Heart right ventricle (tissue), 16 donors: ENCODE results near the gene WDSUB1. TPM values are rescaled to one million over a fixed set of nuclear protein-coding genes. Genes with fewer than 3 reads are reported as not detected.

Experiments used
- ATAC-seq, 8 donors: fragments of 200-7000 bp; cut with Tn5 transposase; one replicate each; pipeline ENCODE4 v1.9.1; 2020; ENCODE audit warnings: mild to moderate bottlenecking in 8 of 8, moderate library complexity in 8 of 8, moderate number of reproducible peaks in 1 of 8
- DNase-seq, 2 donors: peaks; one replicate each; pipeline ENCODE4 v3.0.0-alpha.2; 2020
- H3K27ac ChIP-seq, 10 donors: fragments of 200-600 bp; sonication (generic) in 2 of 10; one replicate each; pipeline versions ENCODE4 v1.5.0 to v1.8.0; 2020 to 2022; ENCODE audit warnings: mild to moderate bottlenecking in 3 of 10
- H3K27me3 ChIP-seq, 7 donors: fragments of 200-600 bp; one replicate each; pipeline ENCODE4 v1.8.0; 2021 to 2022; ENCODE audit warnings: mild to moderate bottlenecking in 2 of 7
- H3K36me3 ChIP-seq, 9 donors: fragments of 200-600 bp; sonication (generic) in 1 of 9; one replicate each; pipeline versions ENCODE4 v1.5.0 to v1.8.0; 2020 to 2022; ENCODE audit warnings: mild to moderate bottlenecking in 2 of 9
- H3K4me1 ChIP-seq, 9 donors: fragments of 200-600 bp; sonication (generic) in 1 of 9; one replicate each; pipeline versions ENCODE4 v1.5.0 to v1.8.0; 2020 to 2022; ENCODE audit warnings: mild to moderate bottlenecking in 4 of 9
- H3K4me3 ChIP-seq, 10 donors: fragments of 200-600 bp; sonication (generic) in 2 of 10; one replicate each; pipeline versions ENCODE4 v1.5.0 to v1.8.0; 2020 to 2022; ENCODE audit warnings: mild to moderate bottlenecking in 7 of 10, moderate library complexity in 2 of 10
- H3K9me3 ChIP-seq, 11 donors: fragments of 200-600 bp in 10 of 11; sonication (generic) in 2 of 11; one replicate each; pipeline versions ENCODE4 v1.5.0 to v1.8.0; 2013 to 2022; ENCODE audit warnings: mild to moderate bottlenecking in 2 of 11, control low read depth in 1 of 11, moderate library complexity in 1 of 11
- CTCF ChIP-seq, 9 donors: fragments of 200-600 bp; sonication (generic) in 2 of 9; IDR thresholded peaks; one replicate each; pipeline versions ENCODE4 v1.5.0 to v1.8.0; 2021 to 2022; ENCODE audit warnings: antibody characterized with exemption in 9 of 9, mild to moderate bottlenecking in 5 of 9, moderate library complexity in 1 of 9
- WGBS, 2 donors: extraction: QIAGEN DNeasy Blood & Tissue Kit; methylation state at CpG; one replicate each; pipeline ENCODE4 v1.1.7; 2013; ENCODE audit warnings: inconsistent platforms in 1 of 2; 5-methylcytosine and 5-hydroxymethylcytosine counted together
- intact Hi-C, 10 donors: fragments of 100-400 bp; cut with DNase I; formaldehyde crosslinking; loops; one replicate each; pipeline versions ENCODE4 v1.11.1 to v1.14.2; 2022
- polyA plus RNA-seq, 2 donors: library from polyadenylated mRNA; stranded (reverse); fragments of 200-250 nt; gene quantifications; one replicate each; pipeline ENCODE4 v1.2.3, GENCODE V29; 2013
- total RNA-seq, 10 donors: library from RNA; stranded (reverse); fragmentation: NEBNext Ultra II Directional in 3 of 10; extraction: Animal tissue kit (Norgen Biotek cat#: 25700) in 3 of 10; gene quantifications; one replicate each; pipeline versions ENCODE4 v1.2.1 to v1.2.4, GENCODE V29; 2021 to 2023
- donor health status: Arrhythmogenic right ventricular cardiomyopathy.
- donor health status: ischemic (EF 13 %, LVEDD 7.1; RV severe dilation, severe dysfunction).
- donor health status: healthy with polysubstance abuse.
- donor health status: DM: no; HTN: yes; CAD: no.
- donor health status: DM: no; HTN: no; CAD: no.
- donor health status: ischemic (EF 25% LVEDD 6.9; RV normal size, moderate dysfunction).
- donor health status: ischemic (EF 25% LVEDD 5.7; RV mildly dilated, moderate dysfunction).
- donor health status: healthy.
- donor health status: DM: yes; HTN: yes; CAD: no.
- donor health status: Ischemic cardiomyopathy.
- donor health status: ischemic (EF 35%, LVEDD 5.7; RV mildly dilated, moderate dysfunction).
- donor health status: nonischemic (EF 11% LVEDD 7.7; RV severe dilation, severe dysfunction).
- donor health status: DM: yes; HTN: yes; CAD: no.
- donor health status: PGD.
- donor health status: ischemic (EF 29% LVEDD 5.4; RV normal size, mild dysfunction).
- donor health status: nonischemic (EF 23%, LVEDD 6.1; RV moderate dilation, normal function).

Gene WDSUB1
- total and polyA plus RNA-seq, 12 donors, result 4.3 to 13.8 (median 9.3) TPM

DNA sequence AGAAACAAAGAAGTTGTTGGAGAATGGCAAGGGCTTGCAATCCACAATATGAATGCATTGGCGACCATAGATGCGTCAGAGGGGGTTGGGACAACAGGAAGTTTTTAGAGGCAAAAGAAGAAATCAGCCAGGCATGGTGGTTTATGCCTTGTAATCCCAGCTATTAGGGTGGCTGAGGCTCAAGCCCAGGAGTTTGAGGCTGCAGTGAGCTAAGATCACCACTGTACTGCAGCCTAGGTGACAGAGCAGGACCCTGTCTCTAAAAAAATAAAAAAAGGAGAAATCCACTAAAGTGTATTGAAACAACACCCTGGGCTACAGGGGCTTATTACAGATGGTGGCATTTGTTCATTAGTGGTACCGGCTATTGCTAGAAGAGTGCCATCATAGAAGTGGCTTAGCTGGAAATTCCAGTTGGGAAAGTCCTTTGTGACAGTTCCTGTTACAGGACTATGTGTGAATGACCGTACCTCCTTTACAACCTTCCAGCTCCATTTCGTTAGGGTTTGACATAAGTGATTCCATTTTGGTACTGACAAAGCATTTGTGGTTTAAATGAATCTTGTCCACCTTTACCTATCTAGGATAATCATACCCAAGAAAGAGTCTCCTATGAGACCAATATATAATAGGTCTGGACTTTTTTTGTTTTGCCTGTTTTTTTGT, 10.7 kb upstream of the WDSUB1 start:
- no peak overlapping the region for H3K4me3 ChIP-seq
- 95 to 96% methylated on average over 5 of the region's 5 CpGs for WGBS, 2 donors
- no peaks in the 10 kb centered on the region for H3K36me3 ChIP-seq
- no peaks in the 10 kb centered on the region for H3K4me1 ChIP-seq
- intact Hi-C loops, result no loop called here
- no peaks in the 10 kb centered on the region for H3K27me3 ChIP-seq
- H3K27ac ChIP-seq, result no peak overlapping the region
- TF ChIP-seq CTCF (IDR thresholded peaks at IDR 0.05), result no peak
- ATAC-seq (no peak), DNase-seq (no peak)
- H3K9me3 ChIP-seq, result no peaks in the 10 kb centered on the region

DNA sequence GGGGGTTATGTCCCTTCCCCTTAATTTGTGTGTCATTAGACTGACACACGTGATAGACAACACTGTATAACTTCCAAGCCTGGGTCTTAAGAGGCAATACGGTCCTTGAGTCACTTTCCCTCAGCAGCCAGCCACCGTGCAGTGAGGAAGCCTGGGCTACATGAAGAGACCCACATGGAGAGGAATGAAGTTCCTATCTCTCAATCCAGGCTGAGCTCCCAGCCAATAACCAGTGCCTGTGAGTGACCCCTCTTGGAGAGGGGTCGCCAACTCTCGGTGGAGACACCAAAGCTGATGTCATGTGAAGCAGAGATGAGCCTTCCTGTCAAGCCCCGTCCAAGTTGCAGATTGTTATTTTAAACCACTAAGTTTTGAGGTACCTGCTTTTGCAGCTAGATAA, 5.7 kb upstream of the WDSUB1 start:
- no peaks in the 10 kb centered on the region for H3K9me3 ChIP-seq
- H3K27ac ChIP-seq, result no peak overlapping the region
- intact Hi-C loops, result no loop called here
- no peaks in the 10 kb centered on the region for H3K36me3 ChIP-seq
- ATAC-seq, result no peak
- WGBS, 2 donors, result 59 to 62% methylated on average over 6 of the region's 6 CpGs
- no peak overlapping the region for H3K4me3 ChIP-seq
- H3K4me1 ChIP-seq, result peaks cover 0 to 14% (median 6%) of the 10 kb centered on the region in 9 donors
- no peaks in the 10 kb centered on the region for H3K27me3 ChIP-seq
- DNase-seq, result no peak
- TF ChIP-seq CTCF (IDR thresholded peaks at IDR 0.05), result no peak

DNA sequence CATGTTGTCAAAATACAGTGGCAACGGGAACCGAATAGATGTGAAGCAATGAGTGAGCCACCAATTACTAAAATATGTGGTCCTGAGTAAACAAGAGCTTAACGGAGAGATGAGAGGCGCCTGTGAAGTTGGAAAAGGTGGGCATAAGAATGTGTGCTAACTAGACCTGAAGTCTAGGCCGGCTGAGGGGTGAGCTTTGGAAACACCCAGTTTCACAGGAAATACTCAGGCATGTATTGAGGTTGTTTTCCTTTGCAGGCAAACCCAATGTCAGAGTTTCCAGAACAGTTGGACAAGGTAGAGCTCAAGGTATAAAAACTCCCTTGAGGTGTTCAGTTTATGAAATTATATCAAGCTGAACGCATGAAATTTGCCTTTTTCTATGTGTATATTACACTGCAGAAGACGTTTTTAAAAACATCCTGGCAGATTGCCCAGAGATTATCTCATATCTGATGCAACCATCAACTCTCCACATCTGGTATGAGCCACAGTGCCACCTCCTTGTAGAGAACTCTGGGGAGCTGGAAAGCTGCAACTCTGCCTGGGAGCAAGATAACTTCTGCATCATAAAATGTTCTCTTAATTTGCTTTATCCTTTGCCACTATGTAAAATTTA, 3.9 kb upstream of the WDSUB1 start:
- H3K4me3 ChIP-seq, result no peak overlapping the region
- intact Hi-C loops, result no loop called here
- no peak for TF ChIP-seq CTCF (IDR thresholded peaks at IDR 0.05)
- ATAC-seq (no peak), DNase-seq (no peak)
- 67 to 70% methylated on average over 7 of the region's 7 CpGs for WGBS, 2 donors
- no peaks in the 10 kb centered on the region for H3K9me3 ChIP-seq
- H3K36me3 ChIP-seq, result no peaks in the 10 kb centered on the region
- no peak overlapping the region for H3K27ac ChIP-seq
- no peaks in the 10 kb centered on the region for H3K27me3 ChIP-seq
- H3K4me1 ChIP-seq, result peaks cover 0 to 22% (median 12%) of the 10 kb centered on the region in 9 donors

GRCh38 chr2:159287733-159288132, 1.2 kb upstream of the WDSUB1 start:
- H3K36me3 ChIP-seq, result peaks cover 0 to 3% (median 0%) of the 10 kb centered on the region in 9 donors
- no peak for ATAC-seq
- peaks cover 0 to 27% (median 21%) of the 10 kb centered on the region in 9 donors for H3K4me1 ChIP-seq
- H3K9me3 ChIP-seq, result no peaks in the 10 kb centered on the region
- no peak overlapping the region for H3K4me3 ChIP-seq
- no peak for DNase-seq
- intact Hi-C loops, result loop anchor here in 3 of 10 donors (5.0 to 10.0 kb wide), 3 partner anchors 63 to 510 kb away; partner anchors contain the start of gene CD302 (in 1 of the 3)
- no peak for TF ChIP-seq CTCF (IDR thresholded peaks at IDR 0.05)
- H3K27me3 ChIP-seq, result no peaks in the 10 kb centered on the region
- peak overlapping the region in 6 of 10 donors; percentile 86 to 97 (median 90) for H3K27ac ChIP-seq
